Endothelial cell (in vitro differentiated cells): ENCODE data around the gene MYOCOS. TPM values are rescaled to one million over a fixed set of nuclear protein-coding genes. Genes with fewer than 3 reads are reported as not detected.
A peak's percentile ranks its signal among the peaks of the same experiment; 100 is the strongest.

Experiments
- DNase-seq: peaks from one replicate; pipeline ENCODE4 v3.0.0; 2021; ENCODE audit warnings: low spot score
- H3K27ac Mint-ChIP-seq: one replicate; pipeline ENCODE4 v1.8.0; 2021; ENCODE audit warnings: mixed read lengths, inconsistent platforms; ENCODE audit not compliant: unreplicated experiment
- H3K27me3 Mint-ChIP-seq: one replicate; pipeline ENCODE4 v1.8.0; 2021; ENCODE audit warnings: mild to moderate bottlenecking, moderate library complexity, mixed read lengths, inconsistent platforms; ENCODE audit not compliant: unreplicated experiment
- H3K36me3 Mint-ChIP-seq: one replicate; pipeline ENCODE4 v1.8.0; 2021; ENCODE audit warnings: mild to moderate bottlenecking, low read depth, mixed read lengths, inconsistent platforms; ENCODE audit not compliant: unreplicated experiment
- H3K4me1 Mint-ChIP-seq: one replicate; pipeline ENCODE4 v1.8.0; 2021; ENCODE audit warnings: mild to moderate bottlenecking, mixed read lengths, inconsistent platforms; ENCODE audit not compliant: unreplicated experiment
- H3K4me3 Mint-ChIP-seq: one replicate; pipeline ENCODE4 v1.8.0; 2021; ENCODE audit warnings: mild to moderate bottlenecking, mixed read lengths, inconsistent platforms; ENCODE audit not compliant: unreplicated experiment
- H3K9me3 Mint-ChIP-seq: one replicate; pipeline ENCODE4 v1.8.0; 2021; ENCODE audit warnings: mixed read lengths, inconsistent platforms; ENCODE audit not compliant: unreplicated experiment
- total RNA-seq: library from RNA; stranded (reverse); fragmentation: NEBNext Ultra II Directional; extraction: Animal tissue kit (Norgen Biotek cat#: 25700); gene quantifications from one replicate; pipeline ENCODE4 v1.2.1, GENCODE V29; 2021; ENCODE audit not compliant: unreplicated experiment
- TF ChIP-seq, protein P1 (sequence below): fragments of 200-600 bp; sonication (generic); IDR thresholded peaks from one replicate; pipeline ENCODE4 v1.5.0; 2021; ENCODE audit warnings: antibody characterized with exemption; ENCODE audit not compliant: unreplicated experiment

Gene MYOCOS
- total RNA-seq, 1 donor from 2014 or later = not detected

DNA sequence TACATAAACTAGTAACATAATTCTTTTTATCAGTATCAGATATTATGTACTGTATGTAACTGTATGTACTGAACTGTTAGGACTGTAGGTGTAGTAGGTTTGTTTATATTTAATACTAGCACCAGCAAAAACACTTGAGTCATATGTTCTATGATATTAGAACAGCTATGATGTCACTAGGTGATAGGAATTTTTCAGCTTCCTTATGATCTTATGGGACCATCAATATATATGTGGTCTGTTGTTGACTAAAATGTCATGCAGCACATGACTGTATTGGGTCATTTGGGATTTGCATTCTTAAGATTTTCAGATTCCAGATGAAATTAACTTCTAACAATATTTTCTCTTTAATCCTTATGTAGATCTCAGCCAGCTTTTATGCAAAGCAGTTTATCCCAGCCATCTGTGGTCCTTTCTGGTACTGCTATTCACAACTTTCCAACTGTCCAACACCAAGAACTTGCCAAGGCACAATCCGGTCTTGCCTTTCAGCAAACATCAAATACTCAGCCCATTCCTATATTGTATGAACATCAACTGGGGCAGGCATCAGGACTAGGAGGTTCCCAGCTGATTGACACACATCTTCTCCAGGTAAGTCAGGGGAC, 38.3 kb upstream of the MYOCOS start:
- H3K4me3 Mint-ChIP-seq = no peak overlapping the region
- no peak overlapping the region for H3K27ac Mint-ChIP-seq
- no peaks in the 10 kb centered on the region for H3K9me3 Mint-ChIP-seq
- no peaks in the 10 kb centered on the region for H3K4me1 Mint-ChIP-seq
- peaks cover 45% of the 10 kb centered on the region for H3K36me3 Mint-ChIP-seq
- H3K27me3 Mint-ChIP-seq = no peaks in the 10 kb centered on the region
- DNase-seq = no peak
- TF ChIP-seq, protein P1, sequence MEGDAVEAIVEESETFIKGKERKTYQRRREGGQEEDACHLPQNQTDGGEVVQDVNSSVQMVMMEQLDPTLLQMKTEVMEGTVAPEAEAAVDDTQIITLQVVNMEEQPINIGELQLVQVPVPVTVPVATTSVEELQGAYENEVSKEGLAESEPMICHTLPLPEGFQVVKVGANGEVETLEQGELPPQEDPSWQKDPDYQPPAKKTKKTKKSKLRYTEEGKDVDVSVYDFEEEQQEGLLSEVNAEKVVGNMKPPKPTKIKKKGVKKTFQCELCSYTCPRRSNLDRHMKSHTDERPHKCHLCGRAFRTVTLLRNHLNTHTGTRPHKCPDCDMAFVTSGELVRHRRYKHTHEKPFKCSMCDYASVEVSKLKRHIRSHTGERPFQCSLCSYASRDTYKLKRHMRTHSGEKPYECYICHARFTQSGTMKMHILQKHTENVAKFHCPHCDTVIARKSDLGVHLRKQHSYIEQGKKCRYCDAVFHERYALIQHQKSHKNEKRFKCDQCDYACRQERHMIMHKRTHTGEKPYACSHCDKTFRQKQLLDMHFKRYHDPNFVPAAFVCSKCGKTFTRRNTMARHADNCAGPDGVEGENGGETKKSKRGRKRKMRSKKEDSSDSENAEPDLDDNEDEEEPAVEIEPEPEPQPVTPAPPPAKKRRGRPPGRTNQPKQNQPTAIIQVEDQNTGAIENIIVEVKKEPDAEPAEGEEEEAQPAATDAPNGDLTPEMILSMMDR = no peak

DNA sequence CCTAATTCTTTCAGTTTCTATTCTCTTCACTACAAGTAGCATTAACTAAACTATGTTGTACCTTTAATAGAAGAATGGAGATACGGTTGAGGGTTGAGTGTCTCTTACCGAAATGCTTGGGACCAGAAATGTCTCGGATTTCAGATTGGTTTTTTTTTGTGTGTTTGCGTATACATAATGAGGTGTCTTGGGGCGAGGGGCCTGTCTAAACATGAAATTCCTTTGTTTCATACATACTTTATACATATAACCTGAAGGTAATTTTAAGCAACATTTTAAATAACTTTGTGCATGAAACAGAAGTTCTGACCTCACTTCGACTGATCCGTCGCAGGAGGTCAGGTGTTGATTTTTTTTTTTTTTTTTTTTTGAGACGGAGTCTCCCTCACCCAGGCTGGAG, 36.3 kb upstream of the MYOCOS start:
- TF ChIP-seq, protein P1 = no peak
- no peak for DNase-seq
- Mint-ChIP-seq H3K4me3 (no peak overlapping the region), H3K27ac (no peak overlapping the region), H3K27me3 (no peaks in the 10 kb centered on the region), H3K4me1 (no peaks in the 10 kb centered on the region), H3K36me3 (peaks cover 47% of the 10 kb centered on the region), H3K9me3 (no peaks in the 10 kb centered on the region)

DNA sequence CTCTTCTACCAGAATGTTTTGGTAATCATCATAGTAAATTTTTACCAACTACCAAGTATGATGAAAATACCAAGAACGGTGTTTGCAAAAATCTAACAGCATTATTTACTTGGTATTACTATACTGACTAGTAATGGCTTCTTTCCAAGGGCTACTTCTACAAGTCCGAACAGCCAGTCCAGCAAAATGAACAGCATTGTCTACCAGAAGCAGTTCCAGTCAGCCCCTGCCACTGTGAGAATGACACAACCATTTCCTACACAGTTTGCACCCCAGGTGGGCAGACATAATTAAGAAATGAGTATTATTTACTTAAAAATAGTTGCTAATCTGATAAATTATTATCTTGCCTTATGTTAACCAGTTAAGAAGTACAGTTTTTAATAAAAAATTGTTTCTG, 33.8 kb upstream of the MYOCOS start:
- TF ChIP-seq, protein P1 = no peak

DNA sequence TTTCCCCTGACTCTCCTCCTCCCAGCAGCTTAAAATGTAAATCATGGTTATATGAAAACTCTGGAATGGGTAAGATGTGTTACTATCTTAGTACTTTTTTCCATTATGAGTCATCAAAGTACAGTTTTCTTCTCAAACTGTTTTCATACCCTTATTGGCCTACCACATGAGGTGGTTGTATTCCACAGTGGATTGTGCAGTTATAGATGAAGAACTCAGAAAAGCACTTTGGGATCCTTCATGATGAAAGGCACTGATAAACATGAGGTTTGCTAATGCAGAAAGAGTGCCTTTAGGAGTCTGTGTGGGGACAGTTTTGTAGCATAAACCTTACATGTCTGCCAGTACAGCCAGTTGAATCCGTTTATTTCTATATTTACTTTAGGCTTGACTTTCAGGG, 32.0 kb upstream of the MYOCOS start:
- Mint-ChIP-seq H3K4me3 (no peak overlapping the region), H3K9me3 (no peaks in the 10 kb centered on the region), H3K4me1 (no peaks in the 10 kb centered on the region), H3K27ac (no peak overlapping the region), H3K36me3 (peaks cover 45% of the 10 kb centered on the region), H3K27me3 (no peaks in the 10 kb centered on the region)
- no peak for DNase-seq
- TF ChIP-seq, protein P1 = no peak

More for the DNA sequence above, 33.8 kb upstream of the MYOCOS start:
- Mint-ChIP-seq H3K27me3 (no peaks in the 10 kb centered on the region), H3K9me3 (no peaks in the 10 kb centered on the region), H3K36me3 (peaks cover 50% of the 10 kb centered on the region), H3K4me1 (no peaks in the 10 kb centered on the region), H3K4me3 (no peak overlapping the region), H3K27ac (no peak overlapping the region)
- no peak for DNase-seq

DNA sequence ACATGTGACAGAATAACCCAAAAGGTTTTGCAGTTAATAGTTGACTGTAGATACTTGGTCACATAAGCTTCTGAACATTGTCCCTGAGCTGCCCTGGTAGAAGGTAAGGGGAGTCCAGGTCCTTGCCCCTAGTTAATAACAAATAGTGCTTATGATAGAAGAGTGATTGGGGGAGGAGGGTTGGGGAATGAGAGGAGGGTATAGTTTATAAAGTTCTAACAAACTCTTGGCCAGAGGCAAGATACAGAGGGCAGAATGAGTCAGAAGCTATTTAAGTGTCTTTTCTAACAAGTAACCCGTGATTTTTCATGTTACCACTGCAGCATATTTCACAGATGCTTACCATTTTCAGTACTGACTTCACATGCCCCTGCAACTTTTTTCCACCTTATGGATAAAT, 26.7 kb upstream of the MYOCOS start:
- Mint-ChIP-seq H3K27ac (no peak overlapping the region), H3K36me3 (peaks cover 14% of the 10 kb centered on the region), H3K27me3 (peaks cover 5% of the 10 kb centered on the region), H3K4me1 (no peaks in the 10 kb centered on the region), H3K9me3 (no peaks in the 10 kb centered on the region), H3K4me3 (peak overlapping the region; percentile 2)
- TF ChIP-seq, protein P1 = no peak
- DNase-seq = no peak
